ENCODE data around the gene CCDC187.

The CCDC187 gene

DNA sequence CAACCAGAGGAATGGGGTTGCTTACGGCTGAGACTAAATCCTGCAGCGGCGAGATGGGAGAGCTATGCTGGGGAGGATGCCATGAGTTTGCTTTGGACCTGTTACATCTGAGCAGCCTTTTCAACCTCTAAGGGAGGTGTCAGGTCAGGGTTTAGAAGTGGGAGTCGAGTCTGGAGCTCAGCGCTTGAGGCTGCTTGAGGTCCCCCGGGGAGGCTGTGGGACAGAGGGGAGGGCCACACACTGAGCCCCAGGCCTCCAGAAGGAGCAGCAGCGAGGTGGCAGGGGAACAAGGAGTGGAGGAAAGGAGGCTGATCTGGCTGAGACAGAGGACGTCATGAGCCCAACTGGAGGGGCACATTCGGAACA, 56.4 kb downstream of the CCDC187 start:
- peaks cover 42% of the 10 kb centered on the region for H3K4me1 ChIP-seq (ENCODE audit: control insufficient read depth, insufficient read depth, low read length)
- H3K4me3 ChIP-seq (ENCODE audit: low read depth, low read length): no peak overlapping the region
- H3K9ac ChIP-seq (ENCODE audit: low read length): no peak overlapping the region

GRCh38 chr9:136246849-136247550, 56.9 kb downstream of the CCDC187 start:
- Histone ChIP-seq H3K9ac (ENCODE audit: low read length) (no peak overlapping the region), H3K4me3 (ENCODE audit: low read depth, low read length) (no peak overlapping the region), H3K27me3 (ENCODE audit: control insufficient read depth, insufficient read depth, low read length) (no peaks in the 10 kb centered on the region), H3K27ac (ENCODE audit: low read depth, low read length) (no peak overlapping the region), H3K9me3 (ENCODE audit: control insufficient read depth, insufficient read depth, low read depth, low read length) (no peaks in the 10 kb centered on the region), H3K36me3 (ENCODE audit: control insufficient read depth, insufficient read depth, low read length) (no peaks in the 10 kb centered on the region), H3K4me1 (ENCODE audit: control insufficient read depth, insufficient read depth, low read length) (peaks cover 43% of the 10 kb centered on the region)

More for the DNA sequence above, 56.4 kb downstream of the CCDC187 start:
- no peaks in the 10 kb centered on the region for H3K36me3 ChIP-seq (ENCODE audit: control insufficient read depth, insufficient read depth, low read length)
- H3K27ac ChIP-seq (ENCODE audit: low read depth, low read length): no peak overlapping the region
- H3K27me3 ChIP-seq (ENCODE audit: control insufficient read depth, insufficient read depth, low read length): no peaks in the 10 kb centered on the region
- no peaks in the 10 kb centered on the region for H3K9me3 ChIP-seq (ENCODE audit: control insufficient read depth, insufficient read depth, low read depth, low read length)

GRCh38 chr9:136245219-136246150, 58.4 kb downstream of the CCDC187 start, which contains the start of gene QSOX2:
TSS of gene QSOX2 (minus strand) at chr9:136245812. CDS start at chr9:136245803, 9 bp downstream.
- Histone ChIP-seq H3K4me1 (ENCODE audit: control insufficient read depth, insufficient read depth, low read length) (peaks cover 43% of the 10 kb centered on the region), H3K9ac (ENCODE audit: low read length) (peak within 1 kb of the TSS; percentile 41), H3K27ac (ENCODE audit: low read depth, low read length) (no peak within 1 kb of the TSS), H3K4me3 (ENCODE audit: low read depth, low read length) (peak within 1 kb of the TSS; percentile 61), H3K36me3 (ENCODE audit: control insufficient read depth, insufficient read depth, low read length) (no peaks in the 10 kb centered on the region), H3K9me3 (ENCODE audit: control insufficient read depth, insufficient read depth, low read depth, low read length) (no peaks in the 10 kb centered on the region), H3K27me3 (ENCODE audit: control insufficient read depth, insufficient read depth, low read length) (no peaks in the 10 kb centered on the region)

GRCh38 chr9:136244969-136245218, 59.0 kb downstream of the CCDC187 start:
- H3K9me3 ChIP-seq (ENCODE audit: control insufficient read depth, insufficient read depth, low read depth, low read length): no peaks in the 10 kb centered on the region
- H3K9ac ChIP-seq (ENCODE audit: low read length): peak overlapping the region; percentile 41
- H3K4me1 ChIP-seq (ENCODE audit: control insufficient read depth, insufficient read depth, low read length): peaks cover 43% of the 10 kb centered on the region
- no peaks in the 10 kb centered on the region for H3K36me3 ChIP-seq (ENCODE audit: control insufficient read depth, insufficient read depth, low read length)
- H3K27ac ChIP-seq (ENCODE audit: low read depth, low read length): no peak overlapping the region
- H3K4me3 ChIP-seq (ENCODE audit: low read depth, low read length): peak overlapping the region; percentile 61
- no peaks in the 10 kb centered on the region for H3K27me3 ChIP-seq (ENCODE audit: control insufficient read depth, insufficient read depth, low read length)

DNA sequence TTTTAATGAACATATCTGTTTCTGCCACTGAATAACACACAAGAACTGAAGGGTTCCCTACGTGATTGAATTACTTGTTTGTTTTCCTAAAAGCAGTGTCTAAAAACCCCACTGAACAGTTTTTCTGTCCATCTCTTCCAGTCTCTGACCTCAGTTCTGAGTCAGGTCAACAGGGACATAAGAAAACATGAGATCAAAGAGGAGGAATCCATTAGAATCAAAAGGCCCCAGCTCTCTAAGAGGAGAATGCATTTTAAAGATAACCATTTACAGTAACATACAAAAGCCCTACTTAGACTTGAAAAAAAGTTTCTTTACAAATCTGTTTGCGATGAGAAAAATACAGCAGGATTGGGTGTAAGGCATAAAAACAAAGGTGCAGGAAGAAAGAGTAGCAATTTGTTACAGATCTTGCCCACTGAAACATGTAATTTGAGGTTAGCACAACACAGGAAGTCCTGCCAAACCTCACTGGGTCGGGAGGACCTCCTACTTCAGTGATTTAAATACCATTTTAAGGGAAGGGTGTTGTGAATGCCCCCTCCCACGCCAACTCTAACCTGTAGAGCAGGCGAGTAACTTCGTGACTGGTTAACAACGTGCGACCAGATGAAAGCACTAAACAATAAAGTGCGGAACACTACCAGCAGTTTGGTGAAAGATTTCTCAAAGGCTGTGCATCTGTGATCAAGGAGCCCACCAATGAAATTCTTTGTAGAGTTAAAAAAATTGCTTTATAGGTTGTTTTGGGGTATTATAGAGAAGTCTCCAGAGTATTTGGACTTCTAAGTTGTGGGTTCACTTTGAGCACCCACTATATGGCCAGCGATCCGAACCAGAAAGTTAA, 59.5 kb downstream of the CCDC187 start:
- peaks cover 43% of the 10 kb centered on the region for H3K4me1 ChIP-seq (ENCODE audit: control insufficient read depth, insufficient read depth, low read length)
- H3K36me3 ChIP-seq (ENCODE audit: control insufficient read depth, insufficient read depth, low read length): no peaks in the 10 kb centered on the region
- peak overlapping the region; percentile 61 for H3K4me3 ChIP-seq (ENCODE audit: low read depth, low read length)
- peak overlapping the region; percentile 41 for H3K9ac ChIP-seq (ENCODE audit: low read length)
- H3K9me3 ChIP-seq (ENCODE audit: control insufficient read depth, insufficient read depth, low read depth, low read length): no peaks in the 10 kb centered on the region
- no peak overlapping the region for H3K27ac ChIP-seq (ENCODE audit: low read depth, low read length)
- no peaks in the 10 kb centered on the region for H3K27me3 ChIP-seq (ENCODE audit: control insufficient read depth, insufficient read depth, low read length)

- H3K27me3 ChIP-seq (ENCODE audit: control insufficient read depth, insufficient read depth, low read length): no peaks in the 10 kb centered on the region
- H3K4me1 ChIP-seq (ENCODE audit: control insufficient read depth, insufficient read depth, low read length): peaks cover 43% of the 10 kb centered on the region
- H3K4me3 ChIP-seq (ENCODE audit: low read depth, low read length): no peak overlapping the region
- H3K9me3 ChIP-seq (ENCODE audit: control insufficient read depth, insufficient read depth, low read depth, low read length): no peaks in the 10 kb centered on the region
- H3K9ac ChIP-seq (ENCODE audit: low read length): peak overlapping the region; percentile 0
- no peak overlapping the region for H3K27ac ChIP-seq (ENCODE audit: low read depth, low read length)
- no peaks in the 10 kb centered on the region for H3K36me3 ChIP-seq (ENCODE audit: control insufficient read depth, insufficient read depth, low read length)
These were observed 60.3 kb downstream of the CCDC187 start for GRCh38 chr9:136243631-136244030.

GRCh38 chr9:136242918-136243525, 60.9 kb downstream of the CCDC187 start:
- Histone ChIP-seq H3K4me1 (ENCODE audit: control insufficient read depth, insufficient read depth, low read length) (peaks cover 38% of the 10 kb centered on the region), H3K9ac (ENCODE audit: low read length) (no peak overlapping the region), H3K9me3 (ENCODE audit: control insufficient read depth, insufficient read depth, low read depth, low read length) (no peaks in the 10 kb centered on the region), H3K27ac (ENCODE audit: low read depth, low read length) (no peak overlapping the region), H3K36me3 (ENCODE audit: control insufficient read depth, insufficient read depth, low read length) (no peaks in the 10 kb centered on the region), H3K4me3 (ENCODE audit: low read depth, low read length) (no peak overlapping the region), H3K27me3 (ENCODE audit: control insufficient read depth, insufficient read depth, low read length) (no peaks in the 10 kb centered on the region)

GRCh38 chr9:136242248-136242647, 61.6 kb downstream of the CCDC187 start:
- Histone ChIP-seq H3K9me3 (ENCODE audit: control insufficient read depth, insufficient read depth, low read depth, low read length) (no peaks in the 10 kb centered on the region), H3K36me3 (ENCODE audit: control insufficient read depth, insufficient read depth, low read length) (no peaks in the 10 kb centered on the region), H3K27ac (ENCODE audit: low read depth, low read length) (no peak overlapping the region), H3K4me1 (ENCODE audit: control insufficient read depth, insufficient read depth, low read length) (peaks cover 30% of the 10 kb centered on the region), H3K4me3 (ENCODE audit: low read depth, low read length) (no peak overlapping the region), H3K9ac (ENCODE audit: low read length) (no peak overlapping the region), H3K27me3 (ENCODE audit: control insufficient read depth, insufficient read depth, low read length) (no peaks in the 10 kb centered on the region)

DNA sequence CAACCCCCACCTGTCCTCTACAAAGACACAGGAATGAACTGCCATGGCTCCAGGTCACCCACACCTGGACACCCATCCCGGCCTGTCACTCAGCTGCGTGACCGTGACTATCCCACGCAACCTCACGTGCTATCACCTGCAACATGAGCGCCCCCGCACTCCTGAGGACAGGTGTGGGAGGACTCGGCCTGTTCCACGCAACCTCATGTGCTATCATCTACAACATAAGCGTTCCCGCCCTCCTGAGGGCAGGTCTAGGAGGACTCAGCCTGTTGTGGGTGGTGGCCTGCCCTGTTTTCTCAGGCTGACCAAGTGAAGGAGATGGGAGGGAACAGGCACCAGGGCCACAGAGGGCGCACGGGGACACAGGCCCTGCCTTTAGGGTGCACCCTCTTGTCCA, 62.4 kb downstream of the CCDC187 start:
- no peak overlapping the region for H3K27ac ChIP-seq (ENCODE audit: low read depth, low read length)
- H3K9ac ChIP-seq (ENCODE audit: low read length): no peak overlapping the region
- H3K27me3 ChIP-seq (ENCODE audit: control insufficient read depth, insufficient read depth, low read length): no peaks in the 10 kb centered on the region
- no peaks in the 10 kb centered on the region for H3K9me3 ChIP-seq (ENCODE audit: control insufficient read depth, insufficient read depth, low read depth, low read length)
- H3K4me1 ChIP-seq (ENCODE audit: control insufficient read depth, insufficient read depth, low read length): peaks cover 30% of the 10 kb centered on the region
- H3K4me3 ChIP-seq (ENCODE audit: low read depth, low read length): no peak overlapping the region
- peaks cover 2% of the 10 kb centered on the region; the same call in 1 of the 2 replicates for H3K36me3 ChIP-seq (ENCODE audit: control insufficient read depth, insufficient read depth, low read length)

DNA sequence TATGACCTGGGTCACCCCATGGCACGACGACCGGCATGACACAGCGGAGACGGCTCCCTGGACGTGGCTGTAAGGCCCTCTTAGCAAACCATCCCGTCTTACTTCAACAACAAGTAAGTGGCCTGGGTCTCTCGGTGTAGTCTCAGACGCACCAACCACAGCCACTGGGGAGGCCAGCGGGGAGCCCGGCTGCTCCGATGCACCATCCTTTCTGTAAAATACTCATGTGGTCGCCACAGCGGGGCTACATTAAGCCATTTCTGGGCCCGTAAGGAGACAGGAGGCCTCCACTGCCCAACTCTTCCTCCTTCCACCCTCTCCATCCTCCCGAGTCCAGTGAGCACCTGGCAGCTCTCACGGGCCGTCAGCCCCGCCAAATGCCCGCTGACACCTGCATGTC, 63.0 kb downstream of the CCDC187 start:
- Histone ChIP-seq H3K9ac (ENCODE audit: low read length) (no peak overlapping the region), H3K36me3 (ENCODE audit: control insufficient read depth, insufficient read depth, low read length) (peaks cover 8% of the 10 kb centered on the region; the same call in 1 of the 2 replicates)

More for the DNA sequence above, 63.0 kb downstream of the CCDC187 start:
- Histone ChIP-seq H3K9me3 (ENCODE audit: control insufficient read depth, insufficient read depth, low read depth, low read length) (no peaks in the 10 kb centered on the region), H3K4me1 (ENCODE audit: control insufficient read depth, insufficient read depth, low read length) (peaks cover 26% of the 10 kb centered on the region), H3K27ac (ENCODE audit: low read depth, low read length) (no peak overlapping the region), H3K4me3 (ENCODE audit: low read depth, low read length) (no peak overlapping the region), H3K27me3 (ENCODE audit: control insufficient read depth, insufficient read depth, low read length) (no peaks in the 10 kb centered on the region)
